ENCODE data around the gene RGS17.

The RGS17 gene

GRCh38 chr6:153090241-153090930 is 40.7 kb downstream of the RGS17 start (continued):
- no peak for TF ChIP-seq SNAI2 (CRISPR knock-in tag; IDR thresholded peaks at IDR 0.05)
- TF ChIP-seq ZFP3 (CRISPR knock-in tag; IDR thresholded peaks at IDR 0.05), result no peak
- TF ChIP-seq, protein P1, sequence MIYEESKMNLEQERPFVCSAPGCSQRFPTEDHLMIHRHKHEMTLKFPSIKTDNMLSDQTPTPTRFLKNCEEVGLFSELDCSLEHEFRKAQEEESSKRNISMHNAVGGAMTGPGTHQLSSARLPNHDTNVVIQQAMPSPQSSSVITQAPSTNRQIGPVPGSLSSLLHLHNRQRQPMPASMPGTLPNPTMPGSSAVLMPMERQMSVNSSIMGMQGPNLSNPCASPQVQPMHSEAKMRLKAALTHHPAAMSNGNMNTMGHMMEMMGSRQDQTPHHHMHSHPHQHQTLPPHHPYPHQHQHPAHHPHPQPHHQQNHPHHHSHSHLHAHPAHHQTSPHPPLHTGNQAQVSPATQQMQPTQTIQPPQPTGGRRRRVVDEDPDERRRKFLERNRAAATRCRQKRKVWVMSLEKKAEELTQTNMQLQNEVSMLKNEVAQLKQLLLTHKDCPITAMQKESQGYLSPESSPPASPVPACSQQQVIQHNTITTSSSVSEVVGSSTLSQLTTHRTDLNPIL (CRISPR knock-in tag; IDR thresholded peaks at IDR 0.05; ENCODE audit: low read depth), result no peak
- no peak for TF ChIP-seq ZFP30 (CRISPR knock-in tag; IDR thresholded peaks at IDR 0.05)
- no peak for TF ChIP-seq TOX (CRISPR knock-in tag; IDR thresholded peaks at IDR 0.05; ENCODE audit: borderline replicate concordance)

- ATAC-seq, result no peak
- TF ChIP-seq GLIS3 (CRISPR knock-in tag; IDR thresholded peaks at IDR 0.05) (no peak), ZNF8 (CRISPR knock-in tag; IDR thresholded peaks at IDR 0.05) (no peak), TSHZ2 (CRISPR knock-in tag; IDR thresholded peaks at IDR 0.05) (no peak)
- TF ChIP-seq, protein P2, sequence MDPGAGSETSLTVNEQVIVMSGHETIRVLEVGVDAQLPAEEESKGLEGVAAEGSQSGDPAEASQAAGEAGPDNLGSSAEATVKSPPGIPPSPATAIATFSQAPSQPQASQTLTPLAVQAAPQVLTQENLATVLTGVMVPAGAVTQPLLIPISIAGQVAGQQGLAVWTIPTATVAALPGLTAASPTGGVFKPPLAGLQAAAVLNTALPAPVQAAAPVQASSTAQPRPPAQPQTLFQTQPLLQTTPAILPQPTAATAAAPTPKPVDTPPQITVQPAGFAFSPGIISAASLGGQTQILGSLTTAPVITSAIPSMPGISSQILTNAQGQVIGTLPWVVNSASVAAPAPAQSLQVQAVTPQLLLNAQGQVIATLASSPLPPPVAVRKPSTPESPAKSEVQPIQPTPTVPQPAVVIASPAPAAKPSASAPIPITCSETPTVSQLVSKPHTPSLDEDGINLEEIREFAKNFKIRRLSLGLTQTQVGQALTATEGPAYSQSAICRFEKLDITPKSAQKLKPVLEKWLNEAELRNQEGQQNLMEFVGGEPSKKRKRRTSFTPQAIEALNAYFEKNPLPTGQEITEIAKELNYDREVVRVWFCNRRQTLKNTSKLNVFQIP (CRISPR knock-in tag; IDR thresholded peaks at IDR 0.05; ENCODE audit: borderline replicate concordance, low read depth), result no peak
These were observed 42.3 kb downstream of the RGS17 start for GRCh38 chr6:153088796-153089195.

DNA sequence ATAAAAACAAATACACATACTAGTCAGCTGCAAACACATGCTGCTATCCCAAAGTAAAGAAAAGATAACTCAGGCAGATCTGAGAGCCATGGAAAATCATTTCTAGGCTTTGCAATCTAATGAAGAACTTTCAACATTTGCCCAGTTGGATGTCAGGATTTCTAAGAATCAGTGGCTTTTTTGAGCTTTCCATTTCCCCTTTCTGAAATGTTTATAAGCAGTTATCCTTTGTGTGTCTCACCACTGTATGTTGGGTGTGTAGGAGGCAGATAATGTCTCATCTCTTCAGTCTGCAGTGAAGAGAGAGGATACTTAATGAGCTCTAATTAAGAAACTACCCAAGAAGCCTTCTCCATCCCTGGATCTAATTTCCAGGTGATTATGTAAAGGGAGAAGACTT is 43.6 kb downstream of the RGS17 start:
- ATAC-seq, result no peak
- TF ChIP-seq, protein P2 (CRISPR knock-in tag; IDR thresholded peaks at IDR 0.05; ENCODE audit: borderline replicate concordance, low read depth), result no peak
- TF ChIP-seq CSRNP3 (CRISPR knock-in tag; IDR thresholded peaks at IDR 0.05) (no peak), ZC3H10 (CRISPR knock-in tag; IDR thresholded peaks at IDR 0.05) (no peak), ZNF565 (CRISPR knock-in tag; conservative IDR thresholded peaks at IDR 0.05; ENCODE audit: low read depth) (no peak), PATZ1 (CRISPR knock-in tag; IDR thresholded peaks at IDR 0.05; ENCODE audit: borderline replicate concordance) (no peak), TCF4 (CRISPR knock-in tag; IDR thresholded peaks at IDR 0.05; ENCODE audit: borderline replicate concordance) (no peak), BACH2 (CRISPR knock-in tag; IDR thresholded peaks at IDR 0.05; ENCODE audit: borderline replicate concordance) (no peak), SNAI2 (CRISPR knock-in tag; IDR thresholded peaks at IDR 0.05) (no peak), ISL1 (CRISPR knock-in tag; IDR thresholded peaks at IDR 0.05) (no peak), PPARA (CRISPR knock-in tag; IDR thresholded peaks at IDR 0.05; ENCODE audit: borderline replicate concordance) (no peak)

All from SK-N-SH treated with all-trans-retinoic acid at 6 μM for 48 hours (cell line).